Measurements from ENCODE around the gene TNFRSF6B.

The TNFRSF6B gene

DNA sequence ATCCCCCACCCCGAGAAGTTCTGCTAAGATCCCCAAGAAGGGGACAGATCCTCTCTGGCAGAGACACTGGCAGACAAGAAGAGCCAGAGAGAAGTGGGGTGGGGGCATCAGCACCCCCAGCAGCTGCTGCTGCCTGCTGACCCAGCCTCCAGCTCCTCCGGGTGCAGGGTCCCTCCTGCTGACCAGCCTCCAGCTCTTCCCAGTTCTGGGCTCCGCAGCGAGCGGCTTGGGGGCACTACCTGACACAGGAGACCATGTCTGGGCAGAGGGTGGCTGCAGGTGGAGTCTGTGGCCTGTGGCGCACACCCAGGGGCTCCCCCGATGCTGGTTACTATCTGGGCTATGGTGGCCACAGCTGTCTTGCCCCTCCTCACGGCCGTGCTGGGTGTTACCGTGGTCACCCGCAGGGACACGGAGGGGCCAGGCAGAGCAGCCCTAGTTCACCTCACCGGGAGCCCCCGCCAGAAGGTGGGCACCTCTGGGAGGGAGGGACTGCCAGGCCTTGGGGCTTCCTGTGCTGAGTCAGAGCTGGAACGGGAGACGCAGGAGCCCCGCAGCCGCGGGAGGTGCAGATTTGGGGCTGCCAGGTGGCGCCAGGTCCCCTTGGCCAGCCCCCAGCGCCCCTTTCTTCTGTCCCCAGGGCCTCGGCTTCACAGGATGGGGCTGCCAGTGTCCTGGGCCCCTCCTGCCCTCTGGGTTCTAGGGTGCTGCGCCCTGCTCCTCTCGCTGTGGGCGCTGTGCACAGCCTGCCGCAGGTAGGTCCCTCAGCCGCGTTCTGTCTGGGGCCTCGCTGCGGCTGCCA lies 40.6 kb downstream of the TNFRSF6B start:
- peaks cover 10 to 20% of the 10 kb centered on the region in 2 donors for H3K4me1 ChIP-seq (ENCODE audit: control insufficient read depth in 2 of 2, insufficient read depth in 1 of 2, low read depth in 1 of 2, low read length in 2 of 2)
- WGBS, 2 donors (ENCODE audit: extremely low coverage in 2 of 2, insufficient read length in 2 of 2, insufficient replicate concordance in 1 of 2), result no CpG with 5 or more reads among the region's 30 CpGs
- peak overlapping the region; percentile 75 for H2BK5ac ChIP-seq (ENCODE audit: low read length)
- H2BK12ac ChIP-seq (ENCODE audit: low read length), result no peak overlapping the region
- H2BK15ac ChIP-seq (ENCODE audit: low read length), result no peak overlapping the region
- peak overlapping the region; percentile 94 for H3K9ac ChIP-seq (ENCODE audit: low read depth, low read length, poor library complexity)
- H3K4me2 ChIP-seq (ENCODE audit: insufficient read depth, low read length, poor library complexity, severe bottlenecking), result peak overlapping the region; percentile 97
- H3K4ac ChIP-seq (ENCODE audit: low read length), result no peak overlapping the region
- H2AK5ac ChIP-seq (ENCODE audit: low read depth, low read length), result peak overlapping the region; percentile 88
- H2AFZ ChIP-seq (ENCODE audit: low read length), result no peak overlapping the region
- H3K36me3 ChIP-seq (replicated peaks in 1 of 2; ENCODE audit: control insufficient read depth in 2 of 2, insufficient read depth in 2 of 2, low read length in 2 of 2), result peaks cover 28 to 47% of the 10 kb centered on the region in 2 donors
- peak overlapping the region; percentile 83 for H3K23ac ChIP-seq (ENCODE audit: low read depth, low read length, poor library complexity)
- no peak overlapping the region for H2BK120ac ChIP-seq (ENCODE audit: low read depth, low read length)
- no peak overlapping the region for H4K8ac ChIP-seq (ENCODE audit: low read depth, low read length)
- no peak overlapping the region for H3K4me3 ChIP-seq (ENCODE audit: low read length in 2 of 2)
- peaks cover 33% of the 10 kb centered on the region for H3K79me1 ChIP-seq (ENCODE audit: low read depth, low read length)
- H3K9me3 ChIP-seq (replicated peaks in 1 of 2; ENCODE audit: control insufficient read depth in 2 of 2, insufficient read depth in 1 of 2, low read depth in 1 of 2, low read length in 2 of 2), result peaks cover 0 to 1% of the 10 kb centered on the region in 2 donors
- H3K27me3 ChIP-seq (ENCODE audit: control insufficient read depth in 3 of 3, insufficient read depth in 3 of 3, low read depth in 1 of 3, low read length in 3 of 3), result no peaks in the 10 kb centered on the region
- H3K14ac ChIP-seq (ENCODE audit: low read length), result no peak overlapping the region
- no peak for DNase-seq (ENCODE audit: low spot score)
- H3K27ac ChIP-seq (replicated peaks; ENCODE audit: low read length), result no peak overlapping the region
- peak overlapping the region; percentile 48 for H3K18ac ChIP-seq (ENCODE audit: low read length)
- peak overlapping the region; percentile 30 for H4K91ac ChIP-seq (ENCODE audit: low read depth, low read length, poor library complexity)

DNA sequence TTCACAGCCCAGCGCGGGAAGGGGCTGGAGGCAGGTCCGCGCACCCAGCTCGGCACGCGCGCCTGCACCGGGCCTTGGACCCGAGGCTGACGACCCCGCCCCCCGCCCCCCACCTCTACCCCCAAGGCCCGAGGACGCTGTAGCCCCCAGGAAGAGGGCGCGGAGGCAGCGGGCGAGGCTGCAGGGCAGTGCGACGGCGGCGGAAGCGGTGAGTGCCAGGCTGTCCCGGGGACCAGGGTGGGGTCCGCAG lies 41.2 kb downstream of the TNFRSF6B start:
- no peak for DNase-seq (ENCODE audit: low spot score)
- peaks cover 30 to 53% of the 10 kb centered on the region in 2 donors for H3K36me3 ChIP-seq (replicated peaks in 1 of 2; ENCODE audit: control insufficient read depth in 2 of 2, insufficient read depth in 2 of 2, low read length in 2 of 2)
- peak overlapping the region; percentile 92 for H3K18ac ChIP-seq (ENCODE audit: low read length)
- H3K4me2 ChIP-seq (ENCODE audit: insufficient read depth, low read length, poor library complexity, severe bottlenecking), result peak overlapping the region; percentile 97
- no peak overlapping the region for H2BK5ac ChIP-seq (ENCODE audit: low read length)
- no peak overlapping the region for H2BK12ac ChIP-seq (ENCODE audit: low read length)
- no peak overlapping the region for H3K4ac ChIP-seq (ENCODE audit: low read length)
- H4K8ac ChIP-seq (ENCODE audit: low read depth, low read length), result no peak overlapping the region
- H3K4me3 ChIP-seq (ENCODE audit: low read length in 2 of 2), result peak overlapping the region in 1 of 2 donors; percentile 68
- peak overlapping the region; percentile 83 for H3K23ac ChIP-seq (ENCODE audit: low read depth, low read length, poor library complexity)
- no peak overlapping the region for H2BK120ac ChIP-seq (ENCODE audit: low read depth, low read length)
- no peaks in the 10 kb centered on the region for H3K27me3 ChIP-seq (ENCODE audit: control insufficient read depth in 3 of 3, insufficient read depth in 3 of 3, low read depth in 1 of 3, low read length in 3 of 3)
- H3K9me3 ChIP-seq (replicated peaks in 1 of 2; ENCODE audit: control insufficient read depth in 2 of 2, insufficient read depth in 1 of 2, low read depth in 1 of 2, low read length in 2 of 2), result no peaks in the 10 kb centered on the region
- peak overlapping the region; percentile 94 for H3K9ac ChIP-seq (ENCODE audit: low read depth, low read length, poor library complexity)
- no peak overlapping the region for H3K27ac ChIP-seq (replicated peaks; ENCODE audit: low read length)
- peaks cover 30% of the 10 kb centered on the region for H3K79me1 ChIP-seq (ENCODE audit: low read depth, low read length)
- no peak overlapping the region for H2BK15ac ChIP-seq (ENCODE audit: low read length)
- no CpG with 5 or more reads among the region's 26 CpGs for WGBS, 2 donors (ENCODE audit: extremely low coverage in 2 of 2, insufficient read length in 2 of 2, insufficient replicate concordance in 1 of 2)
- no peak overlapping the region for H3K14ac ChIP-seq (ENCODE audit: low read length)
- H2AFZ ChIP-seq (ENCODE audit: low read length), result no peak overlapping the region
- no peak overlapping the region for H4K91ac ChIP-seq (ENCODE audit: low read depth, low read length, poor library complexity)
- H3K4me1 ChIP-seq (ENCODE audit: control insufficient read depth in 2 of 2, insufficient read depth in 1 of 2, low read depth in 1 of 2, low read length in 2 of 2), result peaks cover 10 to 20% of the 10 kb centered on the region in 2 donors
- H2AK5ac ChIP-seq (ENCODE audit: low read depth, low read length), result peak overlapping the region; percentile 88

DNA sequence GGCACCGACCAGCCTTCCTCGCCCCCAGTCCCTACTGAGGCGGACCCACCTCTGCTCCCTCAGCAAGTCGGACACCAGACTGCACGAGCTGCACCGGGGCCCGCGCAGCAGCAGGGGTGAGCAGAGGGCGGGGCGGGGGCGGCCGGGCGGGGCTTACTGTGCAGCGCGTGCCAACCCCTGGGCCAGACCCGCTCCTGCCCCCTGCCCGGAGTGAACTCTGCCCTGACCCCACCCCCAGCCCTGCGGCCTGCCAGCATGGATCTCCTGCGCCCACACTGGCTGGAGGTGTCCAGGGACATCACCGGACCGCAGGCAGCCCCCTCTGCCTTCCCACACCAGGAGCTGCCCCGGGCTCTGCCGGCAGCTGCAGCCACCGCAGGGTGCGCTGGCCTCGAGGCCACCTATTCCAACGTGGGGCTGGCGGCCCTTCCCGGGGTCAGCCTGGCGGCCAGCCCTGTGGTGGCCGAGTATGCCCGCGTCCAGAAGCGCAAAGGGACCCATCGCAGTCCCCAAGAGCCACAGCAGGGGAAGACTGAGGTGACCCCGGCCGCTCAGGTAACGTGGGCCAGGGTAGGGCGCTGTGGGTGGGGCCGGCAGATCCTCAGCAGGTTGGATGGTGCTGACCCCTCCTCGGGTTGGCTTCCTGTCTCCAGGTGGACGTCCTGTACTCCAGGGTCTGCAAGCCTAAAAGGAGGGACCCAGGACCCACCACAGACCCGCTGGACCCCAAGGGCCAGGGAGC lies 41.7 kb downstream of the TNFRSF6B start:
- Histone ChIP-seq H3K79me1 (ENCODE audit: low read depth, low read length) (peaks cover 25% of the 10 kb centered on the region), H2BK5ac (ENCODE audit: low read length) (peak overlapping the region; percentile 44), H3K4ac (ENCODE audit: low read length) (no peak overlapping the region), H3K27ac (replicated peaks; ENCODE audit: low read length) (no peak overlapping the region), H2BK15ac (ENCODE audit: low read length) (peak overlapping the region; percentile 81), H3K9ac (ENCODE audit: low read depth, low read length, poor library complexity) (peak overlapping the region; percentile 94), H3K14ac (ENCODE audit: low read length) (peak overlapping the region; percentile 63), H3K4me2 (ENCODE audit: insufficient read depth, low read length, poor library complexity, severe bottlenecking) (peak overlapping the region; percentile 97), H3K36me3 (replicated peaks in 1 of 2; ENCODE audit: control insufficient read depth in 2 of 2, insufficient read depth in 2 of 2, low read length in 2 of 2) (peaks cover 32 to 57% of the 10 kb centered on the region in 2 donors), H3K4me1 (ENCODE audit: control insufficient read depth in 2 of 2, insufficient read depth in 1 of 2, low read depth in 1 of 2, low read length in 2 of 2) (peaks cover 10 to 20% of the 10 kb centered on the region in 2 donors), H3K4me3 (ENCODE audit: low read length in 2 of 2) (peak overlapping the region in 1 of 2 donors; percentile 68), H4K91ac (ENCODE audit: low read depth, low read length, poor library complexity) (no peak overlapping the region), H2AFZ (ENCODE audit: low read length) (no peak overlapping the region), H3K18ac (ENCODE audit: low read length) (peak overlapping the region; percentile 92), H2BK120ac (ENCODE audit: low read depth, low read length) (no peak overlapping the region), H4K8ac (ENCODE audit: low read depth, low read length) (no peak overlapping the region), H2BK12ac (ENCODE audit: low read length) (peak overlapping the region; percentile 30), H3K23ac (ENCODE audit: low read depth, low read length, poor library complexity) (peak overlapping the region; percentile 85), H2AK5ac (ENCODE audit: low read depth, low read length) (peak overlapping the region; percentile 88), H3K27me3 (ENCODE audit: control insufficient read depth in 3 of 3, insufficient read depth in 3 of 3, low read depth in 1 of 3, low read length in 3 of 3) (no peaks in the 10 kb centered on the region), H3K9me3 (replicated peaks in 1 of 2; ENCODE audit: control insufficient read depth in 2 of 2, insufficient read depth in 1 of 2, low read depth in 1 of 2, low read length in 2 of 2) (no peaks in the 10 kb centered on the region)
- WGBS, 2 donors (ENCODE audit: extremely low coverage in 2 of 2, insufficient read length in 2 of 2, insufficient replicate concordance in 1 of 2), result no CpG with 5 or more reads among the region's 43 CpGs
- no peak for DNase-seq (ENCODE audit: low spot score)

DNA sequence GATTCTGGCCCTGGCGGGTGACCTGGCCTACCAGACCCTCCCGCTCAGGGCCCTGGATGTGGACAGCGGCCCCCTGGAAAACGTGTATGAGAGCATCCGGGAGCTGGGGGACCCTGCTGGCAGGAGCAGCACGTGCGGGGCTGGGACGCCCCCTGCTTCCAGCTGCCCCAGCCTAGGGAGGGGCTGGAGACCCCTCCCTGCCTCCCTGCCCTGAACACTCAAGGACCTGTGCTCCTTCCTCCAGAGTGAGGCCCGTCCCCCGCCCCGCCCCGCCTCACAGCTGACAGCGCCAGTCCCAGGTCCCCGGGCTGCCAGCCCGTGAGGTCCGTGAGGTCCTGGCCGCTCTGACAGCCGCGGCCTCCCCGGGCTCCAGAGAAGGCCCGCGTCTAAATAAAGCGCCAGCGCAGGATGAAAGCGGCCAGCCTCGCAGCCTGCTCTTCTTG lies 42.3 kb downstream of the TNFRSF6B start:
- H3K27me3 ChIP-seq (ENCODE audit: control insufficient read depth in 3 of 3, insufficient read depth in 3 of 3, low read depth in 1 of 3, low read length in 3 of 3), result no peaks in the 10 kb centered on the region
- DNase-seq (ENCODE audit: low spot score), result peak; percentile 70
- H3K4me2 ChIP-seq (ENCODE audit: insufficient read depth, low read length, poor library complexity, severe bottlenecking), result peak overlapping the region; percentile 97
- H3K4me3 ChIP-seq (ENCODE audit: low read length in 2 of 2), result peak overlapping the region in 1 of 2 donors; percentile 57
- peaks cover 19% of the 10 kb centered on the region for H3K79me1 ChIP-seq (ENCODE audit: low read depth, low read length)
- no peak overlapping the region for H2BK120ac ChIP-seq (ENCODE audit: low read depth, low read length)
- H2BK15ac ChIP-seq (ENCODE audit: low read length), result peak overlapping the region; percentile 81
- peaks cover 10 to 20% of the 10 kb centered on the region in 2 donors for H3K4me1 ChIP-seq (ENCODE audit: control insufficient read depth in 2 of 2, insufficient read depth in 1 of 2, low read depth in 1 of 2, low read length in 2 of 2)
- H3K18ac ChIP-seq (ENCODE audit: low read length), result peak overlapping the region; percentile 90
- peak overlapping the region; percentile 88 for H2AK5ac ChIP-seq (ENCODE audit: low read depth, low read length)
- H3K4ac ChIP-seq (ENCODE audit: low read length), result no peak overlapping the region
- peak overlapping the region; percentile 44 for H2BK5ac ChIP-seq (ENCODE audit: low read length)
- peaks cover 31 to 57% of the 10 kb centered on the region in 2 donors for H3K36me3 ChIP-seq (replicated peaks in 1 of 2; ENCODE audit: control insufficient read depth in 2 of 2, insufficient read depth in 2 of 2, low read length in 2 of 2)
- no peak overlapping the region for H3K14ac ChIP-seq (ENCODE audit: low read length)
- WGBS, 2 donors (ENCODE audit: extremely low coverage in 2 of 2, insufficient read length in 2 of 2, insufficient replicate concordance in 1 of 2), result no CpG with 5 or more reads among the region's 26 CpGs
- H3K23ac ChIP-seq (ENCODE audit: low read depth, low read length, poor library complexity), result peak overlapping the region; percentile 25
- no peak overlapping the region for H4K91ac ChIP-seq (ENCODE audit: low read depth, low read length, poor library complexity)
- H2BK12ac ChIP-seq (ENCODE audit: low read length), result peak overlapping the region; percentile 30
- H3K9me3 ChIP-seq (replicated peaks in 1 of 2; ENCODE audit: control insufficient read depth in 2 of 2, insufficient read depth in 1 of 2, low read depth in 1 of 2, low read length in 2 of 2), result no peaks in the 10 kb centered on the region
- peak overlapping the region; percentile 77 for H3K9ac ChIP-seq (ENCODE audit: low read depth, low read length, poor library complexity)
- peak overlapping the region; percentile 56 for H3K27ac ChIP-seq (replicated peaks; ENCODE audit: low read length)
- H2AFZ ChIP-seq (ENCODE audit: low read length), result peak overlapping the region; percentile 91
- H4K8ac ChIP-seq (ENCODE audit: low read depth, low read length), result no peak overlapping the region
